A204.1 (cell line): ENCODE results near the gene INTS6.

Source experiments
- FAIRE-seq: peaks from 2 replicates; lab custom pipeline; 2012; peaks lifted over from hg19 to GRCh38; lab: Jason Lieb, UNC

The INTS6 gene

GRCh38 chr13:51346397-51346796 lies 106.4 kb downstream of the INTS6 start:
- FAIRE-seq: no peak

DNA sequence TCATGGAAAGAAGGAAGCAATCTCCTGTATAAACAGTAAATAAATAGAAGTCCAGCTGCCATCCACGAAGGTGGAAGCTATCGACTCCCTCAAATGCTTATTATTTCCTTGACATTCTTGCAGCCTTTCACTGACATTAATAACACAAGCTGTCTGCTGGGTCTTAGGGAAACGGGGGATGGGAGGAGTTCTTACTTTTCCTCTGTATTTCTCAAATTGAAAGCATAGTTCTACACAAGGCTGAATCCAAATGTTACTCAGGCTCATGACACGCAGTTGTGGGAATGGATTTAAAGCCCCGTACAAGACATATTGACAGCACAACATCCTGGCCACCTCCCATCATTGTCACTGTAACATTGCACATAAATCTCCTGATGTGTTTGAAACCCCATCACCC lies 109.4 kb downstream of the INTS6 start:
- FAIRE-seq: no peak

GRCh38 chr13:51342706-51343105 lies 110.1 kb downstream of the INTS6 start:
- no peak for FAIRE-seq

- FAIRE-seq: no peak
These were observed 111.0 kb downstream of the INTS6 start for GRCh38 chr13:51341791-51342190.

GRCh38 chr13:51341232-51341631 lies 111.6 kb downstream of the INTS6 start:
- FAIRE-seq: no peak

GRCh38 chr13:51339952-51340732 lies 112.7 kb downstream of the INTS6 start:
- no peak for FAIRE-seq

DNA sequence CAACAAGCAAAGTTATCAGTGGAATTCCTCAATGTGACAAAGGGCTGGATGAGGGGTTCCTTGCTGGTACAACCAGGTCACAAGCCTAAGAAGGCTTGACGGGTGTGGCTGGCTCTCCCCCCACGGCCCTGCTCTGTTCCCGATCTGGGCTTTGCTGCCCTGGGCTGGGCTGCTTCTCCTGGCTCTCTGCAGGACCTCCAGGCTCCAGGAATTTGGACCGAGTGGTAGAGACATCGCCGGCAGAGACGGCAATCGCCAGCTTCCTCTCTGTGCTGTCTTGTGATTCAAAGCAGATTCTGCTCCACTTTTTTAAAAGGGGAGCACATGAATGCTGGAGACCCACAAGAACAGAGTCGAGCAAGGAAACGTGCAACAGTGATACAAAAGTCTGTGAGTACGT lies 113.5 kb downstream of the INTS6 start, which contains the start of gene SERPINE3:
Gene SERPINE3, plus strand, starts transcription at position 338 of the 400 bp plus-strand sequence. CDS start 1,401 bp downstream, outside the sequence.
- FAIRE-seq: no peak

DNA sequence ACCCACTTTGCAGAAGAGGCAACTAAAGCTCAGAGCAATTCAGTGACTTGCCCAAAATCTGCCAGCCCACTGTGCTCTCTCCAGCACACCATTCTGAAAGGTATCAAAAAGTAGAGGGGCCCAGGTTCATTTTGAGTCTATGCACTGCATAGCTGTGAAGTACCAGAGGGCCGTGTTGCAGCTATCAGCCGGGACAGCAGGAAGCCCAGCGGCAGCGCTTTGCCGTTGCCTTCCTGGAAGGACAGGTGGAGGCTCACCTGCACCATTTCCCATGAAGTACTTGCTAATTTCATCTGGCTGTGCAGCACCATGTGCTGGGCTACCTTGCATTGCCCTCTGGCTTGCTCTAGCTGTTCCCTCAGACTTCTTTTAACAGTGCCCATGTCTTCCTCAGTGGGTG lies 116.1 kb downstream of the INTS6 start:
- no peak for FAIRE-seq

DNA sequence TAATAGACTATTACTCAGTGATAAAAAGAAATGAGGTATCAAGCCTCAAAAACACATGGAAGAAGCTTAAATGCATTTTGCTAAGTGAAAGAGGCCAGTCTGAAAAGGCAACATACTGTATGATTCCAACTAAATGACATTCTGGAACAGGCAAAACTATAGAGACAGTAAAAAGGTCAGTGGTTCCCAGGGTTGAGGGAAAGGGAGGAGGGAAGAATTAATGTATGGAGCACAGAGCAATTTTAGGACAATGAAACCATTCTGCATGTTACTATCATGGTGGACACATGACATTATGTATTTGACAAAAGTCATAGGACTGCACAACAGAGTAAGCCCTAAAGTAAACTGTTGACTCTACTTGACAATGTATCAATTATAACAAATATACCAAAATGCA lies 119.0 kb downstream of the INTS6 start:
- FAIRE-seq: no peak

DNA sequence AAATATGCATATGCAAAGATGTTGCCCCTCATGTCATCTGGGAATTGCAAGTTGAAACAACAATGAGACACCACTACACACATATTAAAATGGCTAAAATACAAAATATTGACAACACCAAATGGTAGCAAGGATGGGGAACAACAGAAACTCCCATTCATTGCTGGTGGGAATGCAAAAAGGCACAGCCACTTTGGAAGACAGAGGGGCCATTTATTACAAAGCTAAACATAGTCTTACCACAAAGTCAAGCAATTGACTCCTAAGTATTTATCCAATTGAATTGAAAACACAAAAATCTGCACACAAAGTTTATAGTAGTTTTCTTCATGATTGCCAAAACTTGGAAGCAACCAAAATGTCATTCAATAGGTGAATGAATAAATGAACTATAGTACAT lies 119.4 kb downstream of the INTS6 start:
- FAIRE-seq: no peak

DNA sequence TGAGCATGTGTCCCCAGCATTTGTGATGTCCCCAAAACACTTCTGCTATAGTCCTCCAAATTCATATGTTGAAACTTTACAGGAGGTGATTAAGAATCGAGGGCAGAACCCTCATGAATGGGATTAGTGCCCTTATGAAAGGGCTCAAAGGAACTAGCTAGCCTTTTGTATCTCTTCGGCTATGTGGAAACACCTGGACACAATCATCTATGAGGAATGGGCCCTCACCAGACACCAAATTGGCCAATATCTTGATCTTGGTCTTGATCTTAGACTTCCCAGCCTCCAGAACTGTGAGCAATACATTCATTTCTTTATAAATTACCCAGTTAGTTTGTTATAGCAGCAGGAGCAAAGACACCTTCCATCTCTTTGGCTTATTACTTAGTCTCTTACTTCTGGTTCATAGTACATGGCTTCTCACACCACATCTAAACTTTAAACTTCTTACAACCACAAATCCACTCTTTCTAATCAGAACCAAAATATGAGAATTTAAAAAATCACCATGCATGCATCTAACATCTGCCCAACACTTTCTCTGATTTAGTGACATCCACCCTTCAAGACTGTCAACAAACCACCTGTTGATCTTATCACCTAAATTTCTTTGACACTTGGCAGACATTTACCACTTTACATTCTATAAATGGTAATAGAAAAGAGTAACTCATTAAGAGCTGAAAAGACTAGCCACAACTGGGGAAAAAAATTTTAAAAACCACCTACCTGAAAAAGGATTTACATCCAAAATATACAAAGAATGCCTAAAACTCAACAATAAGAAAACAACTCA lies 120.1 kb downstream of the INTS6 start:
- no peak for FAIRE-seq

- FAIRE-seq: no peak
These were observed 121.4 kb downstream of the INTS6 start for GRCh38 chr13:51331354-51331861.

DNA sequence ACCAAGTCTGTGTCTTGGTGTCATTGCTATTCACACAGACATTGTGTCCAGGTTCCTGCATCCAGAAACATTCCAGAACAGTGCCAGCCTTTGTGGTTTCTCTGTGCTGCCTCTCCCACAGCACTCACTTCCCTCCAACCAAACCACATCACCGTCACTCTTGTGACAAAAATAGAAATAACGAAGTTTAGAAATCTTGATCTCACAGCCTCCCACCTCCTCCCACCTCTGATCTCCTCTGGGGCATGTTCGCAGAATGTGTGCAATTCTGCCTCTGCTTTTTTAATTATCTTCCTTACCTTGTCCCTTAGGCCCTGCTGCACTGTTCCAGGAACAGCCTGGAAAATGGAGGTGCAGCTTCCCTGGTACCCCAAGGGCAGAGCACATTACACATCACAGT lies 122.0 kb downstream of the INTS6 start:
- FAIRE-seq: no peak

GRCh38 chr13:51329606-51330005 lies 123.2 kb downstream of the INTS6 start:
- FAIRE-seq: no peak

GRCh38 chr13:51328488-51328887 lies 124.3 kb downstream of the INTS6 start:
- FAIRE-seq: no peak

DNA sequence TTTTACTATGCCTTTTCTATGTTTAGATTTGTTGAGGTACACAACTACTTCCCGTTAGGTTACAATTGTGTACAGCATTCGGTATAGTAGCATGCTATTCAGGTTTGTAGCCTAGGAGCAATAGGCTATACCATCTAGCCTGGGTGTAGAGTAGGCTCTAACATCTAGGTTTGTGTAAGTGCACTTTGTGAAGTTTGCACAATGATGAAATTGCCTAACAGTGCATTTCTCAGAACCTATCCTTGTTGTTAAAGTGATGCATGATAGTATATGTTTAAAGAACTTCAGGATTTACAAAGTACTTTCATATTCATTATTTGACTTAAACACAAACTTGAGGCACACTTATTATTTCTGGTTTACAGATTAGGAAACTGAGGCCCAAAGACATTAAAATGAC lies 124.9 kb downstream of the INTS6 start:
- FAIRE-seq: no peak

GRCh38 chr13:51326777-51327176 lies 126.1 kb downstream of the INTS6 start:
- no peak for FAIRE-seq

DNA sequence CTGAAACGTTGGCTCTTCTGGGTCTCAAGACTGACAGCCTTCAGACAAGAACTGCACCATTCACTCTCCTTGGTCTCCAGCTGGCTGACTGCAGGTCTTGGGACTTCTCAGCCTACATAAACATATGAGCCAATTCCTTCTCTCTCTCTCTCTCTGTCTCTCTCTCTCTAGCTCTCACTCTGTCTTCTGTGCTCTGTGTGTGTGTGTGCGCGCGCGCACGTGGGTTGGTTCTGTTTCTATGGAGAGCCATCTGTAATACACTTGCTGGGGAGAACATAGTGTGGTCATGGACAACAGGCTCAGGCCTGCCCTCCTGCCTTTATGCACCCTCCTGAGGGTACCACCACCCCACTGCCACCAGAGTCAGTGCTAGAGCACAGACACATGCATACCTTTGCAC lies 127.0 kb downstream of the INTS6 start:
- FAIRE-seq: no peak

DNA sequence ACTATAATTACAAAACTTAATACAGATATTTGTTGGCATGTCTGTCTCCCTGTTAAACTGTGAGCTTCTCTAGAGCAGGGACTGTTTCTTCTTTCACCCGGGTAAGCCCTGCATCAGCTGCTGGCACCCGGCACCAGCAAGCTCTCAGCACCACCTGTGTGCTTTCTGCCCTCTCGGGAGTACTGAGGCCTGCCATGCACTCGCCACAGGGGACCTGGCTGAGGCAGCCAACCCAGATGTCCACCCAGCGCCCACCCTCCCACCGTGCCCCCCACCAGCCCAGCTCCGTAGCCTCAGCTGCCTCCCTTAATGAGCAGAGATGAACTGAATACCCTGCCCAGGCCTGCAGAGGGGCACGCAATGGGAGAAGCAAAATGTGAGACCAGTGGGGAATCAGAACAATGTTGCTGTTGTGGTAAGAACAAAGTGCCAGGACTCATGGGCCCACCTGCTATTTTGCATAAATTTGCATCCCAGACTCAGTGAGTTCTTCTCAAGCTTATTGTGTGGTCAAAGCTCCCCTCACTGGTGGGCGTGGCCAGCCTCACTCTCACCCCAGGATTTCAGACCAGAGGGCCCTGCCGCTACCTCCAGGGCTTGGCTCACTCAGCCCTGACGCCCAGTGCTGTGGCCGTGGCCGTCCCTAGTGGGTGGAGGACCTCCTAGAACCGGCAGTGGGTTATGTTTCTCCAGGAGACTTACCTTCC lies 128.0 kb downstream of the INTS6 start:
- FAIRE-seq: no peak

DNA sequence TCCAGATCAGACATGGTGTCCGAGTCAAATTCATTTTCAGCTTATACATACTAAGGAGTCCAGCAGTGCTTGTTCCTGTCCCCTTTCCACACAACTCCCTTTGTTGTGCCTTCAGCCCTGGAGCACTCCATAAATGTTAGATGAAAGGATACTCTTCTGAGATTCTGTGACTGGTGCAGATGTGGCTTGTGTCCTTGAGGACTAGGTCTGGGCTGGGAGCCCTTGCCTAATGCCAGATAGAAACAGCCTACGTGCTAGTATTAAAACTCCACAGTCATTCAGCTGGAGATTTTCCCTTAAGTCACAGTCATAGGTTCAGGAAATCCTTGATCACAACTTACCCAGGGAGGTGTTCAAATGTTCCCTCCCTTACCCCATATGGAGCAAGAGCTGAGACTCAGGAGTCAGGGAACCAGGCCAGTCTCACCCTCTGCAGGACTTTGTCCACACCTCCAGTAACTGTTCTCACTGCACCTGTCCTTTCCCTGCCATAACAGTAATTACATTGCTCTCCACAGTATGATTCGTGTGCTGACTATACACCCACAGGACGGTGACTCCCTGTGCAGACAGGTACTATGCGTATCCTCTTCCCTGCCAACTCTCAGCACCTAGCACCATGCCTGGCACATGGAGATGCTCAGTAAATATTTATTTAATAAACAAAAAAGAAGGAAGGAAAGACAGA lies 128.9 kb downstream of the INTS6 start:
- FAIRE-seq: no peak

DNA sequence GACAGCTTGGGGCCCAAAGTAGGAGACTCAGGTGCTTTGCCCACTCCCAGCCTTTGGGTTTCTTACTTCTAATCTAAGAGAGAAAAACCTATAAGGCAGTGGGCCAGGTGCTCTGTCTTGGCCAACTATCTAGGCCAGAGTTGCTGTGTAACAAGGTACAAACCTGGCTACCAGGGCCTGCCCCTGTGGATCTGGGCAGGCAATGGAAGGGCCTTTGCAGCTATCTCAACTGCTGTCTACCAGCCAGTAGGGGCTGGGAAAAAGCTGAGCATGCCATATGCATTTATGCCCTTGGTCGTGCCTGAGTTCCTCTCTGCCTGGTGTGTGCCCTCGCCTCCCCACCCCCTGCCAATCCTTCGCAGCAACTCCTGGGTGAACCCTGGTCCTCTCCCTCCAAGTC lies 130.0 kb downstream of the INTS6 start:
- FAIRE-seq: no peak

- no peak for FAIRE-seq
These were observed 131.0 kb downstream of the INTS6 start for GRCh38 chr13:51321836-51322235.
